Measurements from ENCODE around the gene HCST. TPM values are rescaled to one million over a fixed set of nuclear protein-coding genes. Genes with fewer than 3 reads are reported as not detected.

Gene HCST, protein sequence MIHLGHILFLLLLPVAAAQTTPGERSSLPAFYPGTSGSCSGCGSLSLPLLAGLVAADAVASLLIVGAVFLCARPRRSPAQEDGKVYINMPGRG
- total RNA-seq (1 to 10 TPM in 3 of 4 donors, not detected in 1; 3.5 to 5.8 (median 3.9) TPM), polyA plus RNA-seq (10 to 100 TPM in 2 of 3 donors, 1 to 10 TPM in 1; 2.4 to 36.1 (median 13.9) TPM)

DNA sequence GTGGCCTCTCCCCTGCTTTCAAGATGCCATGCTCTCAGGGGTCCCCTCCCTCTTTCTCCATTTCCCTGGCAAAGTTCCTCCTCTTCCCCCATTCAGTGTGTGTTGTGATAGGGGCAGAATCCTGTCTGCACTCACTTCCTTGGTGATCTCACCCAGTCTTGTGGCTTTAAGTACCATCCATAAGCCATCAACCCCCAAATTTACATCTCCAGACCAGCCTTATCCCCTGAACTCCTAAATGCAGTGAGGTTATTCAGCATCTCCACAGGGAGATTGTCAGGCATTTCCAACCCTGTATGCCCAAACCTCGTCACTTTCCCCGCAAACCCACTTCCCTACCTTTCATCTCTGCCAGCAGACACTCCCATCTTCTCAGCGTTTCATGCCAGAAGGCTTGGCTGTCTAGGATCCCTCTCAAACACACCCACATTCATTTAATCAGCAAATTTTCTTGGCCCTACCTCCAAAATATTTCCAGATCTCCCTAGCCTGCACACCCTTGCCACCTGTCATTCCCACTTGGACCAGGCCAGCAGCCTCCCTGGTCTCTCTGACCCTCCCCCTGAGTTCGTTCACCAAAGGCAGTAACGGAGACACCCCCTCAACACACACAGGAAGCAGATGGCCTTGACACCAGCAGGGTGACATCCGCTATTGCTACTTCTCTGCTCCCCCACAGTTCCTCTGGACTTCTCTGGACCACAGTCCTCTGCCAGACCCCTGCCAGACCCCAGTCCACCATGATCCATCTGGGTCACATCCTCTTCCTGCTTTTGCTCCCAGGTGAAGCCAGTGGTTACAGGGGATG, at the start of gene HCST:
TSS of gene HCST (plus strand) at position 676 of the 808 bp plus-strand sequence. CDS start at position 741, 65 bp downstream.
- Histone ChIP-seq H3K9me3 (no peaks in the 10 kb centered on the region), H3K4me3 (peak within 1 kb of the TSS in 2 of 4 donors; percentile 1 to 2), H3K27me3 (no peaks in the 10 kb centered on the region), H3K27ac (peak within 1 kb of the TSS; percentile 82 to 95 (median 90)), H3K36me3 (peaks cover 0 to 8% (median 0%) of the 10 kb centered on the region in 4 donors), H3K4me1 (peaks cover 0 to 47% (median 36%) of the 10 kb centered on the region in 4 donors)
- no peak for DNase-seq
- TF ChIP-seq POLR2AphosphoS5 (IDR thresholded peaks at IDR 0.05): peak in 1 of 4 donors; percentile 14
- TF ChIP-seq, protein P1, sequence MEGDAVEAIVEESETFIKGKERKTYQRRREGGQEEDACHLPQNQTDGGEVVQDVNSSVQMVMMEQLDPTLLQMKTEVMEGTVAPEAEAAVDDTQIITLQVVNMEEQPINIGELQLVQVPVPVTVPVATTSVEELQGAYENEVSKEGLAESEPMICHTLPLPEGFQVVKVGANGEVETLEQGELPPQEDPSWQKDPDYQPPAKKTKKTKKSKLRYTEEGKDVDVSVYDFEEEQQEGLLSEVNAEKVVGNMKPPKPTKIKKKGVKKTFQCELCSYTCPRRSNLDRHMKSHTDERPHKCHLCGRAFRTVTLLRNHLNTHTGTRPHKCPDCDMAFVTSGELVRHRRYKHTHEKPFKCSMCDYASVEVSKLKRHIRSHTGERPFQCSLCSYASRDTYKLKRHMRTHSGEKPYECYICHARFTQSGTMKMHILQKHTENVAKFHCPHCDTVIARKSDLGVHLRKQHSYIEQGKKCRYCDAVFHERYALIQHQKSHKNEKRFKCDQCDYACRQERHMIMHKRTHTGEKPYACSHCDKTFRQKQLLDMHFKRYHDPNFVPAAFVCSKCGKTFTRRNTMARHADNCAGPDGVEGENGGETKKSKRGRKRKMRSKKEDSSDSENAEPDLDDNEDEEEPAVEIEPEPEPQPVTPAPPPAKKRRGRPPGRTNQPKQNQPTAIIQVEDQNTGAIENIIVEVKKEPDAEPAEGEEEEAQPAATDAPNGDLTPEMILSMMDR (IDR thresholded peaks at IDR 0.05): no peak
- WGBS, 2 donors: 28 to 38% methylated on average over 6 of the region's 6 CpGs
- intact Hi-C loops (cut with DNase I): no loop called here

DNA sequence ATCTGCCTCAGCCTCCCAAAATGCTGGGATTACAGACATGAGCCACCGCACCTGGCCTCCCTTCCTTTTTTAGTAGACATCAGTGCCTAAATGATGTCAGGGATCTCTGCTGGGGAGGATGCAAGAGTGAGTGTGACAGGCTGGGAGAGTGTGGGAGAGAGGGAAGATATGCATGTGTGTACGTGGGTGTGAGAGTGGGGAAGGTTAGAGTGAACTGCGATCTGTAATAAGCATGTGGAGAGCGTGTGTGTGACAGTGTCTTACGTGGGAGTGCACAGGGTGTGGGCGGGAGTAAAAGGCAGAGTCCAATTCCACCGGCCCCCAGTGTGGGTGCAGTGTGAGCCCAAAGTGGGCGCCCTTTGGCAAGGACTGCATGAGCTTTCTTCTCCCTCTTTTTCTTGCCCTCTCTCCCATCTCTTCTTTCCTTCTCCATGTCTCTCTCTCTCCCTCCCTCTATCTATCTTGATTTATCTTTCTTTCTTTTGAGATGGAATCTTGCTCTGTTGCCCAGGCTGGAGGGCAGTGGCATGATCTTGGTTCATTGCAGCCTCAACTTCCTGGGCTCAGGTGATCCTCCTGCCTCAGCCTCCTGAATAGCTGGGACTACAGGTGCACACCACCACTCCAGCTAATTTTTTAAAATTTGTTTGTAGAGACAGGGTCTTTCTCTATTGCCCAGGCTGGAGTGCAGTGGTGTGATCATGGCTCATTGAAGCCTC, 49.1 kb upstream of the HCST start:
- intact Hi-C loops (cut with DNase I): no loop called here
- H3K4me1 ChIP-seq: peaks cover 0 to 17% (median 14%) of the 10 kb centered on the region in 4 donors
- WGBS, 2 donors: 38 to 69% methylated on average over 8 of the region's 8 CpGs
- TF ChIP-seq EP300 (IDR thresholded peaks at IDR 0.05) (no peak), POLR2AphosphoS5 (IDR thresholded peaks at IDR 0.05) (no peak), POLR2A (IDR thresholded peaks at IDR 0.05) (no peak)
- TF ChIP-seq, protein P1 (IDR thresholded peaks at IDR 0.05): no peak
- H3K4me3 ChIP-seq: no peak overlapping the region
- no peaks in the 10 kb centered on the region for H3K36me3 ChIP-seq
- H3K27me3 ChIP-seq: peaks cover 9 to 98% (median 85%) of the 10 kb centered on the region in 3 donors
- H3K27ac ChIP-seq: no peak overlapping the region
- no peak for DNase-seq
- no peaks in the 10 kb centered on the region for H3K9me3 ChIP-seq

DNA sequence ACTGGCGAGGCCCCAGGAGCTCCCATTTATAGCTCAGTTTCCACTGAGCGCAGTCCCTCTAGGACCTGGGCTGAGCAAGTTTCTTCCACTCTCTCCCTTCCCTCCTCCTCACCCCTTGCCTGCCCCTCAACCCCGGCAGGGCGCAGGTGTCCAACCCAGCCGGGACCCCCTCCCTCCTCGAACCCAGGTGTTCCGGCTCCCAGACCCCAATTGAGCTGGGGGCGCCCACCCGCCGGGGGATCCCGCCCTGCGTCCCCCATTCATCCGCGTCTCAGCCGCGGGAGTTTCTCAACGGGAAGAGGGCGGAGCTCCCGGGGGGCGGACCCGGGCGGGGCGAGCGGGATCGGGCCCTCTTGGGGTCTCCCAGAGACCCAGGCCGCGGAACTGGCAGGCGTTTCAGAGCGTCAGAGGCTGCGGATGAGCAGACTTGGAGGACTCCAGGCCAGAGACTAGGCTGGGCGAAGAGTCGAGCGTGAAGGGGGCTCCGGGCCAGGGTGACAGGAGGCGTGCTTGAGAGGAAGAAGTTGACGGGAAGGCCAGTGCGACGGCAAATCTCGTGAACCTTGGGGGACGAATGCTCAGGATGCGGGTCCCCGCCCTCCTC, 45.7 kb upstream of the HCST start, which contains the start of gene KIRREL2:
TSS of gene KIRREL2 (plus strand) at position 366 of the 604 bp plus-strand sequence. CDS start at position 575, 209 bp downstream.
- Histone ChIP-seq H3K9me3 (no peaks in the 10 kb centered on the region), H3K36me3 (no peaks in the 10 kb centered on the region), H3K4me3 (peak within 1 kb of the TSS; percentile 16 to 46 (median 32)), H3K27me3 (peaks cover 14 to 98% (median 77%) of the 10 kb centered on the region in 3 donors), H3K4me1 (peaks cover 0 to 17% (median 14%) of the 10 kb centered on the region in 4 donors), H3K27ac (no peak within 1 kb of the TSS)
- no peak for DNase-seq
- WGBS, 2 donors: 1 to 2% methylated on average over 42 of the region's 42 CpGs
- no peak for TF ChIP-seq POLR2AphosphoS5 (IDR thresholded peaks at IDR 0.05)
- TF ChIP-seq, protein P1 (IDR thresholded peaks at IDR 0.05): no peak
- no peak for TF ChIP-seq POLR2A (IDR thresholded peaks at IDR 0.05)
- no peak for TF ChIP-seq EP300 (IDR thresholded peaks at IDR 0.05)
- intact Hi-C loops (cut with DNase I): no loop called here

DNA sequence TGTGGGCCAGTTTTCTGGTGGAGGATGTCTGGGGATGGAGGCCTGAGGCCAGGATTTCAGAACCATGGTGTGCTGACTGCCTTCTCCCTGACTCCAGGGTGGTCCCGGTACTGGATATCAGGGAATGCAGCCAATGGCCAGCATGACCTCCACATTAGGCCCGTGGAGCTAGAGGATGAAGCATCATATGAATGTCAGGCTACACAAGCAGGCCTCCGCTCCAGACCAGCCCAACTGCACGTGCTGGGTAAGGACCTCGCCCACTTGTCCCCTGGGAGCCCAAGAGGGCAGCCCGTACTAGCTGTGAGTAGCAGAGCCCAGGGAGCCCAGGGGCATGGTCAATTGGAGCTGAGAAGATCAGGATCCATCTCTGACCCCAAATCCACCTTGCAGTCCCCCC, 44.0 kb upstream of the HCST start:
- H3K36me3 ChIP-seq: no peaks in the 10 kb centered on the region
- peaks cover 0 to 17% (median 14%) of the 10 kb centered on the region in 4 donors for H3K4me1 ChIP-seq
- TF ChIP-seq, protein P1 (IDR thresholded peaks at IDR 0.05): no peak
- TF ChIP-seq POLR2A (IDR thresholded peaks at IDR 0.05) (no peak), POLR2AphosphoS5 (IDR thresholded peaks at IDR 0.05) (no peak), EP300 (IDR thresholded peaks at IDR 0.05) (no peak)
- peaks cover 13 to 96% (median 67%) of the 10 kb centered on the region in 3 donors for H3K27me3 ChIP-seq
- DNase-seq: no peak
- no peaks in the 10 kb centered on the region for H3K9me3 ChIP-seq
- no peak overlapping the region for H3K27ac ChIP-seq
- intact Hi-C loops (cut with DNase I): no loop called here
- no peak overlapping the region for H3K4me3 ChIP-seq
- WGBS, 2 donors: 84 to 86% methylated on average over 6 of the region's 6 CpGs

All from sigmoid colon (tissue), 7 donors.